SU-DHL-6 (cell line): ENCODE data around the gene DPP10.

Experiments
- H2AFZ ChIP-seq: fragments of 200-600 bp; sonication (generic); 2 replicates; pipeline ENCODE4 v1.6.1; 2014; ENCODE audit warnings: low read depth, mild to moderate bottlenecking, moderate library complexity, mixed read lengths, antibody characterized with exemption, low read length; ENCODE audit not compliant: severe bottlenecking
- H3F3A ChIP-seq: fragments of 200-600 bp; shearing (Covaris generic); 2 replicates; pipeline ENCODE4 v1.6.0; 2016; ENCODE audit warnings: antibody characterized with exemption, mild to moderate bottlenecking; ENCODE audit not compliant: insufficient read depth
- H3K27ac ChIP-seq: fragments of 200-600 bp; sonication (generic); 2 replicates; pipeline ENCODE4 v1.5.1; 2016; ENCODE audit warnings: low read depth, mild to moderate bottlenecking, low read length, moderate library complexity, mixed read lengths
- H3K27me3 ChIP-seq: fragments of 200-600 bp; sonication (generic), shearing (Covaris generic); 2 replicates; pipeline ENCODE4 v1.6.0; 2014; ENCODE audit warnings: mild to moderate bottlenecking, low read length
- H3K36me3 ChIP-seq: fragments of 200-600 bp; sonication (generic); 2 replicates; pipeline ENCODE4 v1.6.1; 2014; ENCODE audit warnings: mild to moderate bottlenecking, low read length, mixed read lengths
- H3K4me2 ChIP-seq: fragments of 300-600, 200-600 bp; shearing (Covaris generic), sonication (generic); 2 replicates; pipeline ENCODE4 v1.6.0; 2014; ENCODE audit warnings: low read length, low read depth, mild to moderate bottlenecking; ENCODE audit not compliant: poor library complexity, severe bottlenecking
- H3K4me3 ChIP-seq: fragments of 200-600 bp; sonication (generic); 2 replicates; pipeline ENCODE4 v1.5.1; 2014; ENCODE audit warnings: antibody characterized with exemption, low read length, mild to moderate bottlenecking, mixed read lengths; ENCODE audit not compliant: insufficient read depth, poor library complexity, severe bottlenecking
- H3K79me2 ChIP-seq: fragments of 200-600 bp; sonication (generic); 2 replicates; pipeline ENCODE4 v1.6.1; 2014; ENCODE audit warnings: mild to moderate bottlenecking, low read length, moderate library complexity; ENCODE audit not compliant: insufficient read depth
- H3K9ac ChIP-seq: fragments of 200-600 bp; sonication (generic); 2 replicates; pipeline ENCODE4 v1.7.0; 2014; ENCODE audit warnings: mild to moderate bottlenecking, low read length
- H3K9me2 ChIP-seq: fragments of 200-600 bp; sonication (generic); replicated peaks from 2 replicates; pipeline ENCODE4 v1.6.1; 2014; ENCODE audit warnings: low read length; ENCODE audit not compliant: insufficient read depth
- H3K9me3 ChIP-seq: fragments of 200-600 bp; sonication (generic); 2 replicates; pipeline ENCODE4 v1.6.1; 2014; ENCODE audit warnings: low read length, mixed read lengths; ENCODE audit not compliant: insufficient read depth
- H4K20me1 ChIP-seq: fragments of 200-600 bp; sonication (generic); 2 replicates; pipeline ENCODE4 v1.6.1; 2014; ENCODE audit warnings: low read depth, mild to moderate bottlenecking, antibody characterized with exemption, low read length, moderate library complexity, mixed read lengths
- CTCF ChIP-seq: fragments of 200-600 bp; sonication (generic); IDR thresholded peaks from one replicate; pipeline ENCODE4 v1.5.1; 2017; ENCODE audit warnings: antibody characterized with exemption, mild to moderate bottlenecking, low read length, moderate library complexity; ENCODE audit not compliant: insufficient read depth, poor library complexity, severe bottlenecking
- EZH2phosphoT487 ChIP-seq: fragments of 200-600 bp; sonication (generic), shearing (Covaris generic); conservative IDR thresholded peaks from 2 replicates; pipeline ENCODE4 v1.6.1; 2018; ENCODE audit warnings: mild to moderate bottlenecking, antibody characterized with exemption, low read length, moderate library complexity, mixed read lengths

Gene DPP10

DNA sequence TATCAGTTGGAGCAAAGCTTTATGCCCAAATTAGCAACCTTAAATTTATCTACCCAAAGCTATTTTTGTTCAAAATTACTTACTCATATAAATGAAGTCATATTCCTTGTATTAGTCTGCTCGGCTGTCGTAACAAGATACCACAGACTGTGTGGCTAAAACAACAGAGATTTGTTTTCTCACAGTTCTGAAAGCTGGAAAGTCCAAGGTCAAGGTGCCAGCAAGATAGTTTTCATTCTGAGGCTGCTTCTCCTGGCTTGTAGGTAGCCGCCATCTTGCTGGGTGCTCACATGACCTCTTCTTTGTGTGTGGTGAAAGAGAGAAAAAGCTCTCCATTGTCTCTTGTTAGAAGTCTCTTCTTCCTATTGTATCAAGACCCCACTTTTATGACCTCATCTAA, 15.7 kb upstream of the DPP10 start:
- Histone ChIP-seq H3K4me3 (no peak overlapping the region), H3K4me2 (no peak overlapping the region), H2AFZ (no peak overlapping the region)

DNA sequence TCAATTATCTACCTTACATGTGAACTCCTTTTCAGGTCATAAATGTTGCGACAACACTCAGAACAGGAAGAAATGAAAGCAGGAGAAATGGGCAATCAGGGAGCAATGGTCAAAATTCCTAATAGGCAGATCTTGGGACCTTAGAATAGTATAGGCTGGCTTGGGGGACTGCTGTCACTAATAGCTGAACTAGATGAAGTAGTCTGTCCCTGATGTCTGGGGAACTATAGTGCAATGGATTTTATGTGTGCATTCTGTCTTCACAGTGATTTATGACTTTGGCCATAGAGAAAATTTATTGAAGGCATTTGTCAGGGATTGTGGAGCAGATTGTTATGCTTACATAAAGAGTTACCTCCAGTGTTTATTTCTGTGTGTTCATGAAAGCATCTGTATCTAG, 6.1 kb upstream of the DPP10 start:
- no peak overlapping the region for H2AFZ ChIP-seq
- H3K9me2 ChIP-seq = no peaks in the 10 kb centered on the region
- H3K4me2 ChIP-seq = no peak overlapping the region
- no peak overlapping the region for H3K27ac ChIP-seq
- H3K9me3 ChIP-seq = no peaks in the 10 kb centered on the region
- no peaks in the 10 kb centered on the region for H3K79me2 ChIP-seq
- H4K20me1 ChIP-seq = no peaks in the 10 kb centered on the region
- no peaks in the 10 kb centered on the region for H3K36me3 ChIP-seq
- no peaks in the 10 kb centered on the region for H3F3A ChIP-seq
- H3K4me3 ChIP-seq = no peak overlapping the region
- no peak overlapping the region for H3K9ac ChIP-seq
- no peak for TF ChIP-seq CTCF
- no peaks in the 10 kb centered on the region for H3K27me3 ChIP-seq

More for the DNA sequence above, 15.7 kb upstream of the DPP10 start:
- H3K27ac ChIP-seq = no peak overlapping the region
- H3K9me2 ChIP-seq = no peaks in the 10 kb centered on the region
- H3K9ac ChIP-seq = no peak overlapping the region
- H4K20me1 ChIP-seq = no peaks in the 10 kb centered on the region
- H3F3A ChIP-seq = no peaks in the 10 kb centered on the region
- no peaks in the 10 kb centered on the region; the same call in 1 of the 2 replicates for H3K36me3 ChIP-seq
- TF ChIP-seq EZH2phosphoT487 (no peak), CTCF (no peak)
- H3K79me2 ChIP-seq = no peaks in the 10 kb centered on the region
- no peaks in the 10 kb centered on the region for H3K9me3 ChIP-seq
- no peaks in the 10 kb centered on the region for H3K27me3 ChIP-seq

- Histone ChIP-seq H3K4me2 (no peak overlapping the region), H2AFZ (no peak overlapping the region), H4K20me1 (no peaks in the 10 kb centered on the region), H3F3A (no peaks in the 10 kb centered on the region), H3K79me2 (no peaks in the 10 kb centered on the region), H3K27ac (no peak overlapping the region), H3K36me3 (no peaks in the 10 kb centered on the region), H3K9ac (no peak overlapping the region), H3K9me3 (no peaks in the 10 kb centered on the region), H3K4me3 (no peak overlapping the region), H3K9me2 (no peaks in the 10 kb centered on the region), H3K27me3 (no peaks in the 10 kb centered on the region; the same call in 1 of the 2 replicates)
- TF ChIP-seq EZH2phosphoT487 (no peak), CTCF (no peak)
These were observed 4.1 kb downstream of the DPP10 start for GRCh38 chr2:114446571-114446970.

DNA sequence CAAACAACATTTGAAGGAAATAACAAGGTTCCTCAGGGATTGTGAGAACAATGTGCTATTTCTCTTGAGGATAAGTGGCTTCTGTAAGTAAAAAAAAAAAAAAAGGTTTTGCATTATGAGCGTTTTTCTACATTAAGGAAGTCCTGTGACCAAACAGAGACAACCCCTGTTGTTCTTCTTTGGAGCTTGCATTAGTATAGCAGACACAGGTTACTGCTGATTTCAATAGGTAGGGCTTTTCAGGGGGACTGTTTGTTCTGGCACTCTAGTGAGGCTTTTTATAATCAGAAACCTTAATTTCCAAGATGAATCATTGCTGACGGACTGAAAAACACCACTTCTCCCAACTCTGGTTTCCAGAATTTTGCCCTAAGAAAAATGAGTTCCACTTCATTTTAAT, 8.2 kb downstream of the DPP10 start:
- no peaks in the 10 kb centered on the region for H3K9me2 ChIP-seq
- H3K27ac ChIP-seq = no peak overlapping the region
- no peaks in the 10 kb centered on the region for H3F3A ChIP-seq
- H4K20me1 ChIP-seq = no peaks in the 10 kb centered on the region
- no peaks in the 10 kb centered on the region for H3K36me3 ChIP-seq
- TF ChIP-seq CTCF (no peak), EZH2phosphoT487 (no peak)
- H3K79me2 ChIP-seq = no peaks in the 10 kb centered on the region
- H3K9ac ChIP-seq = no peak overlapping the region
- H3K4me2 ChIP-seq = no peak overlapping the region
- H3K9me3 ChIP-seq = no peaks in the 10 kb centered on the region
- no peak overlapping the region for H3K4me3 ChIP-seq
- no peaks in the 10 kb centered on the region for H3K27me3 ChIP-seq
- H2AFZ ChIP-seq = no peak overlapping the region
